Vagina (tissue), 2 donors: ENCODE data around the gene GPRIN1. TPM values are rescaled to one million over a fixed set of nuclear protein-coding genes. Genes with fewer than 3 reads are reported as not detected.
A peak's percentile ranks its signal among the peaks of the same experiment; 100 is the strongest.

Experiments
- DNase-seq, 2 donors: peaks; one replicate each; pipeline ENCODE4 v3.0.0-alpha.2; 2017; ENCODE audit errors: extremely low spot score in 2 of 2
- H3K27ac ChIP-seq: fragments of 200-600 bp; sonication (generic); one replicate; pipeline ENCODE4 v1.5.1; 2019
- H3K27me3 ChIP-seq: fragments of 200-600 bp; sonication (generic); one replicate; pipeline ENCODE4 v1.5.1; 2019
- H3K36me3 ChIP-seq, 2 donors: fragments of 200-600 bp; sonication (generic); one replicate each; pipeline ENCODE4 v1.5.1; 2017 to 2019
- H3K4me1 ChIP-seq: fragments of 200-600 bp; sonication (generic); one replicate; pipeline ENCODE4 v1.5.1; 2019
- H3K4me3 ChIP-seq, 2 donors: fragments of 200-600 bp; sonication (generic); 1 replicate in 1 of 2; 2 replicates in 1 of 2; pipeline ENCODE4 v1.5.1; 2016 to 2019
- H3K9me3 ChIP-seq: fragments of 200-600 bp; sonication (generic); one replicate; pipeline ENCODE4 v1.5.1; 2019
- CTCF ChIP-seq, 3 experiments: fragments of 450-650 bp in 2 of 3; fragments of 200-600 bp in 1 of 3; sonication (generic) in 1 of 3; IDR thresholded peaks; one replicate each; pipeline ENCODE4 v1.5.1; 2017 to 2019; ENCODE audit warnings: antibody characterized with exemption in 3 of 3, mild to moderate bottlenecking in 2 of 3, moderate library complexity in 2 of 3
- POLR2A ChIP-seq, 2 donors: fragments of 450-650 bp; IDR thresholded peaks; one replicate each; pipeline ENCODE4 v1.6.1; 2017; ENCODE audit warnings: antibody characterized with exemption in 2 of 2, mild to moderate bottlenecking in 2 of 2, moderate library complexity in 2 of 2
- POLR2AphosphoS5 ChIP-seq, 2 donors: sonication (generic); formaldehyde crosslinking; IDR thresholded peaks; one replicate each; pipeline ENCODE4 v1.9.0; 2017; ENCODE audit warnings: antibody characterized with exemption in 2 of 2, mild to moderate bottlenecking in 2 of 2, low read depth in 1 of 2; ENCODE audit not compliant: insufficient read depth in 1 of 2
- intact Hi-C: fragments of 100-400 bp; cut with DNase I; formaldehyde crosslinking; loops from one replicate; pipeline ENCODE4 v1.15.1; 2023
- total RNA-seq: library from RNA; depleted of rRNA; stranded (reverse); fragments of >200 nt; gene quantifications from one replicate; pipeline ENCODE4 v1.2.3, GENCODE V29; 2016

GPRIN1 gene
- total RNA-seq, 1 donor from 2014 or later, result 0.49 TPM

- H3K4me3 ChIP-seq, result no peak overlapping the region
- no peaks in the 10 kb centered on the region for H3K27me3 ChIP-seq
- H3K4me1 ChIP-seq, result peaks cover 9% of the 10 kb centered on the region
- no peak overlapping the region for H3K27ac ChIP-seq
- TF ChIP-seq POLR2A (IDR thresholded peaks at IDR 0.05) (no peak), POLR2AphosphoS5 (IDR thresholded peaks at IDR 0.05; ENCODE audit: insufficient read depth in 1 of 2, low read depth in 1 of 2) (no peak), CTCF (IDR thresholded peaks at IDR 0.05) (no peak)
- intact Hi-C loops, result no loop called here
- no peaks in the 10 kb centered on the region for H3K36me3 ChIP-seq
- no peaks in the 10 kb centered on the region for H3K9me3 ChIP-seq
- no peak for DNase-seq
These were observed 2.9 kb upstream of the GPRIN1 start for GRCh38 chr5:176612855-176613254.

- TF ChIP-seq CTCF (IDR thresholded peaks at IDR 0.05), result no peak
- TF ChIP-seq POLR2A (IDR thresholded peaks at IDR 0.05), result no peak
- TF ChIP-seq POLR2AphosphoS5 (IDR thresholded peaks at IDR 0.05; ENCODE audit: insufficient read depth in 1 of 2, low read depth in 1 of 2), result no peak
- H3K27me3 ChIP-seq, result no peaks in the 10 kb centered on the region
- peaks cover 9% of the 10 kb centered on the region for H3K4me1 ChIP-seq
- no peak overlapping the region for H3K4me3 ChIP-seq
- H3K27ac ChIP-seq, result no peak overlapping the region
- intact Hi-C loops, result no loop called here
- no peak for DNase-seq
- no peaks in the 10 kb centered on the region for H3K36me3 ChIP-seq
- no peaks in the 10 kb centered on the region for H3K9me3 ChIP-seq
These were observed 2.1 kb upstream of the GPRIN1 start for GRCh38 chr5:176612008-176612407.

- peaks cover 9% of the 10 kb centered on the region for H3K4me1 ChIP-seq
These were observed 1.5 kb upstream of the GPRIN1 start for GRCh38 chr5:176611435-176611834.

DNA sequence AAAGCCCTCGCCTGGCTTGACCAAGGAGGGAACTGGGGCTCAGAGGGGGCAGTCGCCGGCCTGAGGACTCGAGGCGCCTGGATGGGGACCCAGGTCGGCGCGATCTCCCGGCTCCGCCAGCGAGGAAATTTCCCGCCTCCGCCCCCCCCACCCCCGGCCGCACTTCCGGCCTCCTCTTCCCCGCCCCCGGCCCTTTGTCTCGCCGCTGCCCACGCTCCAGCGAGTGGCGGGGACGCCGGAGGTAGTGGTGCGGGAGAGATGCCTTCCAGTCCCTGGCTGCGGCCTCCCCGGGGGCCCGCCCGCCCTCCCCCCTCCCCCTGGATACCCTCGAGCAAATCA lies 448 bp upstream of the GPRIN1 start:
- TF ChIP-seq POLR2A (IDR thresholded peaks at IDR 0.05) (no peak), POLR2AphosphoS5 (IDR thresholded peaks at IDR 0.05; ENCODE audit: insufficient read depth in 1 of 2, low read depth in 1 of 2) (no peak), CTCF (IDR thresholded peaks at IDR 0.05) (no peak)
- DNase-seq, result no peak
- H3K27me3 ChIP-seq, result no peaks in the 10 kb centered on the region

More at GRCh38 chr5:176611435-176611834, 1.5 kb upstream of the GPRIN1 start:
- no peak for DNase-seq
- TF ChIP-seq POLR2AphosphoS5 (IDR thresholded peaks at IDR 0.05; ENCODE audit: insufficient read depth in 1 of 2, low read depth in 1 of 2), result no peak
- TF ChIP-seq CTCF (IDR thresholded peaks at IDR 0.05), result no peak
- TF ChIP-seq POLR2A (IDR thresholded peaks at IDR 0.05), result no peak
- Histone ChIP-seq H3K4me3 (no peak overlapping the region), H3K36me3 (no peaks in the 10 kb centered on the region), H3K9me3 (no peaks in the 10 kb centered on the region), H3K27ac (no peak overlapping the region), H3K27me3 (no peaks in the 10 kb centered on the region)
- intact Hi-C loops, result no loop called here

DNA sequence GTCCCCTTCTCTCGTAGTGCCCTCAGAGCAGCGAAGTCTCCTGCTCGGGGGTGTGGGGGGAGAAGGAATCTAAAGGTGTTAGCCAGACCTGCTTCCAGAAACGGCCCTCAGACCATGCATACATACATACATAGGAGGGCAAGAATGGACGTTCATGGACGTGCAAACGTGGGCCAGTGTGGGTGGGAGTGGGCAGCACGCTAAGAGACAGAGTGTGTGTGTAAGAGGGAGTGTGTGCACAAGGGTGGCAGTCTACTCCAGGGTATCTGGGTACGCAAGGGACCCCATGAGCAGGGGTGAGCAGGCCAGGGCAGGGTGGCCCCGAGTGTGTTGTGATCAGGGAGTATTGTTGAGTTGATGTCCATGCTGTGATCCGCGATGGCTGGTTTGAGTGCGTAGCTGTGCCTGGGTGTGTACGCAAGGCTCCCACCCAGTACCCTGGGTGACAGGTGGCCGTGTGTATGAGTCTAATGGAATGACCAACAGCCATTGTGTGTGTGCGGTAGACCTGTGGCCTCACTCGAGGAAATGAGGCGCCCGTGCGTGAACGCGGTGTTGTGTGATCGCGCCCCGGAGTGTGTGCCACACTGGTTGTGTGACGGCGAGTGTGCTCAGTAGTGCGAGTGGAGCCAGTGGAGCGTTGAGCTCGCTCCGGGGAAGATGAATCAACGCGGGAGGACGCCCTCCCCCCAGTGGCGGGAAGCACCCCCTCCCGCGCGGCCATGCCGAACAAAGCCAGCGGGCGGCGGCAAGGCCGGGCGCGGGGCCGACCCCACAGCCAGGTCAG lies 826 bp downstream of the GPRIN1 start:
- Histone ChIP-seq H3K27me3 (no peaks in the 10 kb centered on the region), H3K27ac (no peak overlapping the region), H3K4me3 (peak overlapping the region; percentile 55 to 57), H3K36me3 (no peaks in the 10 kb centered on the region), H3K9me3 (no peaks in the 10 kb centered on the region), H3K4me1 (peaks cover 9% of the 10 kb centered on the region)
- DNase-seq, result no peak
- TF ChIP-seq POLR2AphosphoS5 (IDR thresholded peaks at IDR 0.05; ENCODE audit: insufficient read depth in 1 of 2, low read depth in 1 of 2), result no peak
- no peak for TF ChIP-seq CTCF (IDR thresholded peaks at IDR 0.05)
- no peak for TF ChIP-seq POLR2A (IDR thresholded peaks at IDR 0.05)
- intact Hi-C loops, result no loop called here

More for the DNA sequence above, 448 bp upstream of the GPRIN1 start:
- Histone ChIP-seq H3K36me3 (no peaks in the 10 kb centered on the region), H3K9me3 (no peaks in the 10 kb centered on the region), H3K4me1 (peaks cover 9% of the 10 kb centered on the region), H3K4me3 (peak overlapping the region; percentile 55 to 57), H3K27ac (no peak overlapping the region)
- intact Hi-C loops, result no loop called here
